Uterus (tissue), 4 donors: ENCODE measurements around the gene KCNH1. TPM values are rescaled to one million over a fixed set of nuclear protein-coding genes. Genes with fewer than 3 reads are reported as not detected.

ENCODE experiments used
- DNase-seq, 2 donors: peaks; one replicate each; pipeline ENCODE4 v3.0.0-alpha.2; 2019 to 2020
- H3K27ac ChIP-seq, 2 donors: fragments of 200-600 bp; sonication (generic); 1 replicate in 1 of 2; 2 replicates in 1 of 2; pipeline ENCODE4 v1.5.1; 2016 to 2018
- H3K27me3 ChIP-seq, 2 donors: fragments of 200-600 bp; sonication (generic); one replicate each; pipeline ENCODE4 v1.5.1; 2018 to 2019; ENCODE audit warnings: control low read depth in 1 of 2
- H3K36me3 ChIP-seq, 2 donors: fragments of 200-600 bp; sonication (generic); one replicate each; pipeline ENCODE4 v1.5.1; 2019; ENCODE audit warnings: control low read depth in 1 of 2
- H3K4me1 ChIP-seq, 2 donors: fragments of 200-600 bp; sonication (generic); one replicate each; pipeline ENCODE4 v1.5.1; 2018 to 2019; ENCODE audit warnings: control low read depth in 1 of 2
- H3K4me3 ChIP-seq, 2 donors: fragments of 200-600 bp; sonication (generic); 1 replicate in 1 of 2; 2 replicates in 1 of 2; pipeline ENCODE4 v1.5.1; 2018 to 2019; ENCODE audit warnings: mild to moderate bottlenecking in 1 of 2
- H3K9me3 ChIP-seq, 2 donors: fragments of 200-600 bp; sonication (generic); one replicate each; pipeline ENCODE4 v1.5.1; 2019; ENCODE audit warnings: control low read depth in 1 of 2
- CTCF ChIP-seq, 4 experiments: fragments of 200-600 bp in 2 of 4; fragments of 450-650 bp in 2 of 4; sonication (generic) in 2 of 4; IDR thresholded peaks; one replicate each; pipeline ENCODE4 v1.5.1; 2016 to 2019; ENCODE audit warnings: antibody characterized with exemption in 4 of 4, mild to moderate bottlenecking in 2 of 4, moderate library complexity in 1 of 4
- POLR2A ChIP-seq, 2 donors: fragments of 450-650 bp; IDR thresholded peaks; one replicate each; pipeline ENCODE4 v1.6.1; 2016; ENCODE audit warnings: antibody characterized with exemption in 2 of 2, mild to moderate bottlenecking in 1 of 2, moderate library complexity in 1 of 2
- intact Hi-C: fragments of 100-400 bp; cut with DNase I; formaldehyde crosslinking; loops from one replicate; pipeline ENCODE4 v1.15.1; 2023; ENCODE audit warnings: low total_unique reads
- total RNA-seq, 4 donors: library from RNA; depleted of rRNA in 3 of 4; stranded (reverse); fragments of >200 nt in 3 of 4; gene quantifications; one replicate each; pipeline versions ENCODE4 v1.1.0 to v1.2.4, GENCODE V29; 2014 to 2023
- donor health status: DM: yes; HTN: yes; CAD: no.

The KCNH1 gene
- total RNA-seq, 4 donors from 2014 or later = 1.1 to 1.5 TPM; not detected in 2

GRCh38 chr1:210747890-210748289 is 386.1 kb downstream of the KCNH1 start:
- intact Hi-C loops = no loop called here
- H3K4me1 ChIP-seq = no peaks in the 10 kb centered on the region

DNA sequence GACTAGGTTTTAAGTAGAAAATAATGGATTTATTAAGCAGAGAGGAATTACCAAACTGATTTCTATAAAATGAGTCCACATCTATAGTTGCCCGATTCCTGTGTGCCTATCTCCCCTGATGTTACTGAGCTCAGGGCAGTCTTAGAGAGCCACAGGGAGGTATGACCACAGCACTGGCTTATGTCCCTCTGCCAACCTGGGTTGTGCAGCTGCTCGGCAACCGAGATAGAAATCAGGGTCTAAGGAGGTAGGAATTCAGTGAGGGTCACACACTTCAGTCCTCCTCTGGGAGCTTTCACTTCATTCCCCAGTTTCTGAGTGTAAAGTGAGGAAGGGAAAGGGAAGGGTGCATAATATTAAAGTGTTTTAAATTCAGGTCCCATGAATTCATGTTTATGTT is 386.8 kb downstream of the KCNH1 start:
- no peaks in the 10 kb centered on the region for H3K9me3 ChIP-seq
- no peak for DNase-seq
- H3K27ac ChIP-seq = no peak overlapping the region
- TF ChIP-seq CTCF (IDR thresholded peaks at IDR 0.05) (no peak), POLR2A (IDR thresholded peaks at IDR 0.05) (no peak)
- H3K27me3 ChIP-seq = no peaks in the 10 kb centered on the region
- no peak overlapping the region for H3K4me3 ChIP-seq
- H3K4me1 ChIP-seq = no peaks in the 10 kb centered on the region
- no peaks in the 10 kb centered on the region for H3K36me3 ChIP-seq
- intact Hi-C loops = no loop called here

More at GRCh38 chr1:210747890-210748289, 386.1 kb downstream of the KCNH1 start:
- H3K9me3 ChIP-seq = no peaks in the 10 kb centered on the region
- no peak for DNase-seq
- H3K4me3 ChIP-seq = no peak overlapping the region
- no peak overlapping the region for H3K27ac ChIP-seq
- H3K27me3 ChIP-seq = no peaks in the 10 kb centered on the region
- no peak for TF ChIP-seq CTCF (IDR thresholded peaks at IDR 0.05)
- TF ChIP-seq POLR2A (IDR thresholded peaks at IDR 0.05) = no peak
- H3K36me3 ChIP-seq = no peaks in the 10 kb centered on the region

GRCh38 chr1:210746024-210746731 is 387.8 kb downstream of the KCNH1 start:
- H3K4me1 ChIP-seq = no peaks in the 10 kb centered on the region
- H3K27me3 ChIP-seq = no peaks in the 10 kb centered on the region
- H3K4me3 ChIP-seq = no peak overlapping the region
- no peaks in the 10 kb centered on the region for H3K36me3 ChIP-seq
- no peak for TF ChIP-seq CTCF (IDR thresholded peaks at IDR 0.05)
- no peak for TF ChIP-seq POLR2A (IDR thresholded peaks at IDR 0.05)
- intact Hi-C loops = no loop called here
- H3K27ac ChIP-seq = no peak overlapping the region
- no peak for DNase-seq
- H3K9me3 ChIP-seq = no peaks in the 10 kb centered on the region

GRCh38 chr1:210743038-210743437 is 390.9 kb downstream of the KCNH1 start:
- TF ChIP-seq POLR2A (IDR thresholded peaks at IDR 0.05) = no peak
- no peak for TF ChIP-seq CTCF (IDR thresholded peaks at IDR 0.05)

GRCh38 chr1:210741564-210741963 is 392.4 kb downstream of the KCNH1 start:
- Histone ChIP-seq H3K4me3 (no peak overlapping the region), H3K36me3 (no peaks in the 10 kb centered on the region), H3K4me1 (no peaks in the 10 kb centered on the region), H3K27ac (no peak overlapping the region), H3K9me3 (no peaks in the 10 kb centered on the region), H3K27me3 (no peaks in the 10 kb centered on the region)
- TF ChIP-seq CTCF (IDR thresholded peaks at IDR 0.05) (no peak), POLR2A (IDR thresholded peaks at IDR 0.05) (no peak)
- no peak for DNase-seq
- intact Hi-C loops = no loop called here

More at GRCh38 chr1:210743038-210743437, 390.9 kb downstream of the KCNH1 start:
- Histone ChIP-seq H3K9me3 (no peaks in the 10 kb centered on the region), H3K4me3 (no peak overlapping the region), H3K27ac (no peak overlapping the region), H3K27me3 (no peaks in the 10 kb centered on the region), H3K36me3 (no peaks in the 10 kb centered on the region), H3K4me1 (no peaks in the 10 kb centered on the region)
- DNase-seq = no peak
- intact Hi-C loops = no loop called here
